Activated CD4-positive, alpha-beta T cell treated with anti-CD3 and anti-CD28 coated beads, Interleukin-2, amount 10 ng/mL, durations not matched to agents 7 days and 5 days (primary cell): Measurements from ENCODE around the gene CDKL5. TPM values are rescaled to one million over a fixed set of nuclear protein-coding genes. Genes with fewer than 3 reads are reported as not detected.

Experiments used
- CTCF ChIA-PET: fragments of 350-600 bp; sonication (Branson Sonifier 250); formaldehyde crosslinking; loops from one replicate; lab custom pipeline; 2021; ENCODE audit warnings: antibody characterized with exemption; lab: Charles Lee
- POLR2A ChIA-PET: fragments of 350-600 bp; sonication (Branson Sonifier 250); formaldehyde crosslinking; loops from one replicate; lab custom pipeline; 2021; ENCODE audit warnings: antibody characterized with exemption; lab: Charles Lee
- DNase-seq: peaks from one replicate; pipeline ENCODE4 v3.0.0-alpha.2; 2020
- H3K27ac Mint-ChIP-seq: one replicate; pipeline ENCODE4 v1.8.0; 2021; ENCODE audit warnings: mild to moderate bottlenecking, moderate library complexity, mixed read lengths
- H3K27me3 Mint-ChIP-seq: one replicate; pipeline ENCODE4 v1.8.0; 2021; ENCODE audit warnings: mixed read lengths
- H3K36me3 Mint-ChIP-seq: one replicate; pipeline ENCODE4 v1.8.0; 2021; ENCODE audit warnings: low read depth, mixed read lengths
- H3K4me1 Mint-ChIP-seq: one replicate; pipeline ENCODE4 v1.8.0; 2021; ENCODE audit warnings: mixed read lengths
- H3K4me3 Mint-ChIP-seq: one replicate; pipeline ENCODE4 v1.8.0; 2021; ENCODE audit warnings: mild to moderate bottlenecking, moderate library complexity, mixed read lengths
- H3K9me3 Mint-ChIP-seq: one replicate; pipeline ENCODE4 v1.8.0; 2021; ENCODE audit warnings: mixed read lengths
- total RNA-seq, 2 experiments: library from RNA; stranded (reverse); gene quantifications; one replicate each; pipeline ENCODE4 v1.2.3, GENCODE V29; 2021

CDKL5 gene
- total RNA-seq, 2 experiments from 2014 or later = 1.3 to 1.6 TPM

DNA sequence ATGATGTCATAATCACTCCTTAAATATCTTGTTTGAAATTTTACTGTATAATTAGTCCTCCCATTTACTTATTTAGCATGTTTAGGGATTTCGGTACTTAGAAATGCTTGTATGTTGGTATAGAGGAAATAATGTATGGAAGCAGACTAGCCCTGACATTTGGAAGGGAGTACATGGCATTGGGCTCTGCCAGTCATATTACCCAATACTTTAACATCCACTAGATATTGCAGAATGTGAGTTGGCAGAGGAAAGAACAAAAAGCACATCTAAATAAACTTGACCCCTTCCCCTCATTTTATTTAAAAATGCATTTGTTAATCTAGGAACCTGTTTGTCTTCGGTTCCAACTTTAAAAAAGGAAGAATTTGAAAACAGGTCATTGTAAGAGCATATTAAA is 168.7 kb downstream of the CDKL5 start:
- POLR2A ChIA-PET = no interaction called here
- DNase-seq = no peak
- Mint-ChIP-seq H3K27me3 (no peaks in the 10 kb centered on the region), H3K27ac (no peak overlapping the region), H3K36me3 (no peaks in the 10 kb centered on the region), H3K9me3 (no peaks in the 10 kb centered on the region), H3K4me3 (no peak overlapping the region), H3K4me1 (no peaks in the 10 kb centered on the region)
- CTCF ChIA-PET = no interaction called here

DNA sequence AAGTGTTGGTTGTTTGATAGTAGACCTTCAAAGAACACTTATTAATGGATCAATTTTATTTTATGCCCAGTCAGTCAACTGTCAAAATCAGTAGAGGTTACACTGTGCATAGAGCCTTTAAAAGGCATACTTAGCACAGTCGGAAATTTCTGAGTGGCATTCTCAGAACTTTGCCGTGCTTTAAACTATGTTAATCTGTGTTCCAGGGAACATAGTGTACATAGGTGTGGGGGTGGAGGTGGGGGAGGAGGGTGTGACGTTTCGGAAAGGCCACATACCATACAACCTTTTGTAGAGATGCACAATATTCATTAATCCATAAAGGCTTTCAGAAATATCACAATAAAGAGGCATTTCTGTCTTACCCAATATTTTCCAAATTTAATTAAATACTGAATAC is 170.7 kb downstream of the CDKL5 start:
- Mint-ChIP-seq H3K4me3 (no peak overlapping the region), H3K4me1 (no peaks in the 10 kb centered on the region), H3K27me3 (no peaks in the 10 kb centered on the region), H3K27ac (no peak overlapping the region), H3K36me3 (no peaks in the 10 kb centered on the region), H3K9me3 (no peaks in the 10 kb centered on the region)
- ChIA-PET CTCF (no interaction called here), POLR2A (no interaction called here)
- DNase-seq = no peak

- POLR2A ChIA-PET = no interaction called here
- no peaks in the 10 kb centered on the region for H3K4me1 Mint-ChIP-seq
- no peak overlapping the region for H3K4me3 Mint-ChIP-seq
- H3K36me3 Mint-ChIP-seq = no peaks in the 10 kb centered on the region
- no peak overlapping the region for H3K27ac Mint-ChIP-seq
- CTCF ChIA-PET = no interaction called here
- no peak for DNase-seq
- H3K9me3 Mint-ChIP-seq = no peaks in the 10 kb centered on the region
- H3K27me3 Mint-ChIP-seq = no peaks in the 10 kb centered on the region
Measured at GRCh38 chrX:18598413-18598812, 173.0 kb downstream of the CDKL5 start.

- Mint-ChIP-seq H3K27me3 (no peaks in the 10 kb centered on the region), H3K4me1 (no peaks in the 10 kb centered on the region), H3K36me3 (no peaks in the 10 kb centered on the region), H3K4me3 (no peak overlapping the region), H3K27ac (no peak overlapping the region), H3K9me3 (no peaks in the 10 kb centered on the region)
- ChIA-PET POLR2A (no interaction called here), CTCF (no interaction called here)
- no peak for DNase-seq
Measured at GRCh38 chrX:18607966-18608365, 182.6 kb downstream of the CDKL5 start.

DNA sequence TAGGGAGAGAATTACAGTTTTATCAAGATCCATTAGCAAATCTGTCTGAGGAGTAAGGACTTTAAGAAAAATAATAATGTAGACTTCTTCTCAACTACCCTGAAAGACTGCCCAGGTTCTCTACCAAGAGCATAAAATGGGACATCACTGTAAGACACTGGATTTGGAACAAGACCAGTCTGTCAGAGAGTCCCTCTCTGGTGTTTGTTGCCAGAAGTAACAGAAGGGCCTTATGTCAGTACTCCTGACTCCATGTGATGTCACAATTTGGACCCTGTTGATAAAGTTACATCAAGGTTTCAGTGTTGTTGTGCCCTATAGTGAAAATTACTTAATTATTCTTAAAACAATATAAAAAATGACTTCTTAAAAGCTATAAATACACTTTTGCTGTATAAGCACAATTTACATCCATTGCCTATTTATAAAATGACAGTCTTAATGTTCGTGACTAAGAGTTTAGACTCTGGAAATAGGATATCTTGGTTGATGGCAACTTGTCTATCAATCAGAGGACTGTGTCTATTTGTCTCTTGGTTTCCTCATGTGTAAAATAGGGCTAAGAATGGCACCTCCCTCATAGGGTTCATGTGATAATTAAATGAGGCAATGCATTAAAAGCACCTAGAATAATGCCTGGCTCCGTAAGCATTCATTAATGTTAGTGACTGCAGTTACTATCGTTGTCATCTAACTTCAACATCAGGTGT is 188.7 kb downstream of the CDKL5 start:
- Mint-ChIP-seq H3K27ac (no peak overlapping the region), H3K9me3 (no peaks in the 10 kb centered on the region), H3K27me3 (no peaks in the 10 kb centered on the region), H3K4me3 (no peak overlapping the region), H3K36me3 (no peaks in the 10 kb centered on the region), H3K4me1 (no peaks in the 10 kb centered on the region)
- DNase-seq = no peak
- ChIA-PET POLR2A (no interaction called here), CTCF (no interaction called here)

DNA sequence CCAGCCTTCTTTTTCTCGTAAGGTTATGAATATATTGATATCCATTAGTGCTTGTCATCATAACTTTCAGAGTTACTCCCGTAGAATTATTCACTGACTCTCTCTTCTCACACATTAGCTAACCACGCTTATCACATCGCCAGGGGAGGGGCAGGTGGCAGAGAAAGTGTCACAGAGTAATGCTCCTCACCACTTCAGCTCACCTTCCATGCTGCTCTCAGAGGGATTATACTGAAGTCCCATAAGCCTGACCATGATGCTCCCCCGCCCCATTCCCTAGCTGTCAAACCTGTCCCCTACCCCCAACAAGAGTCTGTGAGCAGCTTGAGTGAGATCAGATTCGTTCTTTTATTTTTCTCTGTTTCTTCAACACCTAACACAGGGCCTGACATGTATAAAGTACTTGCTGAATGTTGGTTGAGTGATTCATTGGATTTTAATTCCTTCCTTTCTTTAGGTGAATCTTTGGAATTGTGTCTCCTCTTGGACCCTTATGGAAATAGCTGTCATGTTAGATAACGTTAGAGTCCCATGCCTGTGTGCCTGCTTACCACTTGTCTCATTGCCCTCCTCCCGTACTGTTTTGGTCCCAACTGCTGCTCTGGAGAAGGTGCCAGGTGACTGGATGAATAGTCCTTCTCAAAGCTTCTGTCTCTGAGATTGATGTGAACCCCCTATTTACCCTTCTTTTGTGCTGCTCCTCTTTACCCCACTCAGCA is 191.4 kb downstream of the CDKL5 start:
- Mint-ChIP-seq H3K36me3 (no peaks in the 10 kb centered on the region), H3K27me3 (no peaks in the 10 kb centered on the region), H3K4me3 (no peak overlapping the region), H3K27ac (no peak overlapping the region), H3K9me3 (no peaks in the 10 kb centered on the region), H3K4me1 (no peaks in the 10 kb centered on the region)
- POLR2A ChIA-PET = no interaction called here
- CTCF ChIA-PET = interaction anchor here (1.4 kb wide), 1 partner anchor 10 kb away, joined by 3 read pairs; no protein-coding TSS in a partner anchor
- no peak for DNase-seq

DNA sequence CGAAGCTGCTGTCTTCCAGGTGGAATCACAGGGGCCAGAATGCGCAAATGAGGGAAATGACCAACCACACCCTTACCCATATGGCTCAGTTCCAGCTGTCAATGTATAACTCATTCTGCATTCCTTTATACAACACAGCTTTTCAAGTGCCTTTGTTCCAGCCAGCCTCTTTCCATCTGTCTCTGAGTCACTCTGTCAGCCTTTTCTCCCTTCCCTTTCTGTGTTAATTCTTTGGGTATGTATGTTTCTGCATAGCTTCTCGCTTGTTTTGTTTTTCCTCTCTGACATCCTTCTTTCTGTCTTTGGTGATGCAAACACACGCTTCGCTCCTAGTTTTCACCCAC is 192.0 kb downstream of the CDKL5 start:
- CTCF ChIA-PET = no interaction called here
- no peak overlapping the region for H3K4me3 Mint-ChIP-seq
- POLR2A ChIA-PET = no interaction called here
- no peak overlapping the region for H3K27ac Mint-ChIP-seq
- no peak for DNase-seq
- H3K9me3 Mint-ChIP-seq = no peaks in the 10 kb centered on the region
- H3K4me1 Mint-ChIP-seq = no peaks in the 10 kb centered on the region
- no peaks in the 10 kb centered on the region for H3K36me3 Mint-ChIP-seq
- no peaks in the 10 kb centered on the region for H3K27me3 Mint-ChIP-seq

GRCh38 chrX:18619288-18619687 is 193.9 kb downstream of the CDKL5 start:
- H3K36me3 Mint-ChIP-seq = no peaks in the 10 kb centered on the region
- ChIA-PET CTCF (no interaction called here), POLR2A (no interaction called here)
- no peaks in the 10 kb centered on the region for H3K4me1 Mint-ChIP-seq
- H3K27ac Mint-ChIP-seq = no peak overlapping the region
- no peak overlapping the region for H3K4me3 Mint-ChIP-seq
- H3K9me3 Mint-ChIP-seq = no peaks in the 10 kb centered on the region
- no peaks in the 10 kb centered on the region for H3K27me3 Mint-ChIP-seq
- DNase-seq = no peak

DNA sequence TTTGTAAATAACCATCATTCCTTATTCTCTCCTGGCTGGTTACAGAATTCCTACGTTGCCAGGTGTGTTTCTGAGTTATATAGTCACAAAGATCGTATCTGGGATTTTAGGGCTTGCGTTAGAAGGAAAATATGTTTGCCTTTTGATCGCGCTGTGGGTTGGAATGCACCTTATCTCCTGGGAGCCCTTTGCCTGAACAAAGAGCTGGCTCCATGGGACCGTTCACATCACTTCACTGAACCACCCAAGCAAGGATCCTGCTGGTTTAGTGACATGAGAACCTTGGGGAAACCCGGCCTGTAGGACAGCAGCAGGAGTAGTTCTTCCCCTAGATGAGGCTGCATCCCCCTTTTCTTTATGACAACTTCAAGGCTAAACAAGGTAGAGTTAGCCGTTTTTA is 194.9 kb downstream of the CDKL5 start:
- Mint-ChIP-seq H3K27ac (no peak overlapping the region), H3K27me3 (no peaks in the 10 kb centered on the region), H3K4me1 (no peaks in the 10 kb centered on the region), H3K36me3 (no peaks in the 10 kb centered on the region), H3K9me3 (no peaks in the 10 kb centered on the region), H3K4me3 (no peak overlapping the region)
- ChIA-PET CTCF (no interaction called here), POLR2A (no interaction called here)
- no peak for DNase-seq

GRCh38 chrX:18624599-18624998 is 199.2 kb downstream of the CDKL5 start:
- CTCF ChIA-PET = no interaction called here
- POLR2A ChIA-PET = no interaction called here
- H3K36me3 Mint-ChIP-seq = no peaks in the 10 kb centered on the region
- H3K27ac Mint-ChIP-seq = no peak overlapping the region
- no peak for DNase-seq
- no peaks in the 10 kb centered on the region for H3K9me3 Mint-ChIP-seq
- H3K27me3 Mint-ChIP-seq = no peaks in the 10 kb centered on the region
- no peak overlapping the region for H3K4me3 Mint-ChIP-seq
- H3K4me1 Mint-ChIP-seq = no peaks in the 10 kb centered on the region

GRCh38 chrX:18630934-18631333 is 205.5 kb downstream of the CDKL5 start:
- Mint-ChIP-seq H3K4me3 (no peak overlapping the region), H3K27ac (no peak overlapping the region), H3K27me3 (no peaks in the 10 kb centered on the region), H3K36me3 (no peaks in the 10 kb centered on the region), H3K9me3 (no peaks in the 10 kb centered on the region), H3K4me1 (no peaks in the 10 kb centered on the region)
- CTCF ChIA-PET = no interaction called here
- POLR2A ChIA-PET = no interaction called here
- no peak for DNase-seq

- POLR2A ChIA-PET = no interaction called here
- DNase-seq = no peak
- Mint-ChIP-seq H3K4me1 (no peaks in the 10 kb centered on the region), H3K27me3 (no peaks in the 10 kb centered on the region), H3K9me3 (no peaks in the 10 kb centered on the region), H3K27ac (no peak overlapping the region), H3K4me3 (no peak overlapping the region), H3K36me3 (no peaks in the 10 kb centered on the region)
- CTCF ChIA-PET = no interaction called here
Measured at GRCh38 chrX:18638398-18638797, 213.0 kb downstream of the CDKL5 start.

DNA sequence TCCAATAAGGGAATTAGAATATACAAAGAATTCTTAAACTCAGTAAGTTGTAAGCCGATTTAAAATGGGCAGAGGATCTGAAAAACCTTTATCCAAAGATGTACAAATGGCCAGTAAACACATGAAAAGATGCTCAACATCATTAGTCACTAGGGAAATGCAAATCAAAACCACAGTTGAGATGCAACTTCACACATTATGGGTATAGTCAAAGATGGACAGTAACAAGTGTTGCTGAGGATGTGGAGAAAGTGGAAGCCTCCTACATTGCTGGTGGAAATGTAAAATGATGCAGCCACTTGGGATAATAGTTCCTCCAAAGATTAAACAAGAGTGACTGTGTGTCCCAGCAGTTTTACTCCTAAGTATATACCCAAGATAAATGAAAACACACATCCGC is 213.9 kb downstream of the CDKL5 start:
- Mint-ChIP-seq H3K27me3 (no peaks in the 10 kb centered on the region), H3K27ac (no peak overlapping the region), H3K36me3 (no peaks in the 10 kb centered on the region), H3K9me3 (no peaks in the 10 kb centered on the region), H3K4me1 (no peaks in the 10 kb centered on the region), H3K4me3 (no peak overlapping the region)
- ChIA-PET CTCF (no interaction called here), POLR2A (no interaction called here)
- DNase-seq = no peak

GRCh38 chrX:18640686-18641085 is 215.3 kb downstream of the CDKL5 start:
- no peak for DNase-seq
- Mint-ChIP-seq H3K4me1 (no peaks in the 10 kb centered on the region), H3K27me3 (no peaks in the 10 kb centered on the region), H3K9me3 (no peaks in the 10 kb centered on the region), H3K36me3 (no peaks in the 10 kb centered on the region), H3K27ac (no peak overlapping the region), H3K4me3 (no peak overlapping the region)
- ChIA-PET POLR2A (no interaction called here), CTCF (no interaction called here)
